ENCODE results near the gene CPD. TPM values are rescaled to one million over a fixed set of nuclear protein-coding genes. Genes with fewer than 3 reads are reported as not detected.
A peak's percentile ranks its signal among the peaks of the same experiment; 100 is the strongest.

Gene CPD
- total and polyA plus RNA-seq, 2 of the 13 experiments (the other 11 are each of a cell fraction or from before 2014, with no cell fraction given) = 46.1 to 72.3 TPM

GRCh38 chr17:30405161-30405560 is 26.4 kb downstream of the CPD start (continued):
- no peak for TF ChIP-seq FOXK1 (CRISPR knock-in tag; IDR thresholded peaks at IDR 0.05; ENCODE audit: borderline replicate concordance, low read depth)
- no peak for TF ChIP-seq ZMAT5 (CRISPR knock-in tag; IDR thresholded peaks at IDR 0.05; ENCODE audit: borderline replicate concordance, low read depth)
- TF ChIP-seq THAP7 (CRISPR knock-in tag; IDR thresholded peaks at IDR 0.05) = no peak
- TF ChIP-seq ZNF724P (CRISPR knock-in tag; IDR thresholded peaks at IDR 0.05; ENCODE audit: borderline replicate concordance) = no peak
- TF ChIP-seq NFE2L1 (CRISPR knock-in tag; IDR thresholded peaks at IDR 0.05; ENCODE audit: borderline replicate concordance) = no peak
- TF ChIP-seq CEBPZ (IDR thresholded peaks at IDR 0.05; ENCODE audit: low read length) = no peak
- TF ChIP-seq ZNF614 (CRISPR knock-in tag; IDR thresholded peaks at IDR 0.05; ENCODE audit: borderline replicate concordance) = no peak
- TF ChIP-seq ZSCAN9 (CRISPR knock-in tag; IDR thresholded peaks at IDR 0.05; ENCODE audit: borderline replicate concordance) = no peak
- no peak for TF ChIP-seq ZNF567 (CRISPR knock-in tag; IDR thresholded peaks at IDR 0.05; ENCODE audit: borderline replicate concordance)
- 0 out of 2 replicates have a peak, but pooled peaks have one; percentile 33 for TF ChIP-seq PAXIP1 (CRISPR knock-in tag; conservative IDR thresholded peaks at IDR 0.05)
- no peak for TF ChIP-seq ZFP37 (CRISPR knock-in tag; IDR thresholded peaks at IDR 0.05; ENCODE audit: borderline replicate concordance)
- TF ChIP-seq NFE2L2 (IDR thresholded peaks at IDR 0.05; ENCODE audit: low read length) = peak; percentile 52; the same call in 1 of the 2 replicates
- peak; percentile 46; the same call in 1 of the 2 replicates for TF ChIP-seq NR2F6 (IDR thresholded peaks at IDR 0.05)
- peak; percentile 24; the same call in 1 of the 2 replicates for TF ChIP-seq NR2F6 (CRISPR knock-in tag; IDR thresholded peaks at IDR 0.05)
- TF ChIP-seq ZBTB21 (CRISPR knock-in tag; IDR thresholded peaks at IDR 0.05) = no peak
- TF ChIP-seq GMEB1 (CRISPR knock-in tag; IDR thresholded peaks at IDR 0.05; ENCODE audit: borderline replicate concordance) = no peak; the same call in 1 of the 2 replicates
- no peak for TF ChIP-seq ZFP36L2 (CRISPR knock-in tag; IDR thresholded peaks at IDR 0.05)
- no peak for TF ChIP-seq GPBP1L1 (CRISPR knock-in tag; IDR thresholded peaks at IDR 0.05)
- no peak for TF ChIP-seq ZFX (CRISPR knock-in tag; IDR thresholded peaks at IDR 0.05; ENCODE audit: low read depth)
- no peak for TF ChIP-seq NFRKB (IDR thresholded peaks at IDR 0.05)
